GM12872 (cell line): Measurements from ENCODE around the gene GYPC.

Experiments used
- CTCF ChIP-seq: IDR thresholded peaks from 3 replicates; pipeline ENCODE4 v1.5.1; 2011; ENCODE audit warnings: low read depth, mild to moderate bottlenecking, low read length, moderate library complexity; ENCODE audit not compliant: insufficient read depth

Gene GYPC

GRCh38 chr2:126725580-126725979 lies 69.6 kb downstream of the GYPC start:
- no peak for TF ChIP-seq CTCF

GRCh38 chr2:126729896-126730295 lies 73.9 kb downstream of the GYPC start:
- TF ChIP-seq CTCF, result no peak

- no peak for TF ChIP-seq CTCF
Observed at GRCh38 chr2:126730655-126731054, 74.7 kb downstream of the GYPC start.

- no peak for TF ChIP-seq CTCF
Observed at GRCh38 chr2:126731353-126731752, 75.4 kb downstream of the GYPC start.

GRCh38 chr2:126732682-126733245 lies 76.8 kb downstream of the GYPC start:
- TF ChIP-seq CTCF, result no peak

GRCh38 chr2:126733795-126734194 lies 77.8 kb downstream of the GYPC start:
- TF ChIP-seq CTCF, result no peak

- TF ChIP-seq CTCF, result no peak
Observed at GRCh38 chr2:126736133-126736874, 80.3 kb downstream of the GYPC start.

GRCh38 chr2:126739141-126739540 lies 83.2 kb downstream of the GYPC start:
- TF ChIP-seq CTCF, result no peak
